ENCODE results near the gene RASA3.
"Not testable (repeated sequence)": the region's sequence is repeated elsewhere in the genome, so short reads cannot be mapped to it uniquely, and the experiment has no call there.

RASA3 gene

DNA sequence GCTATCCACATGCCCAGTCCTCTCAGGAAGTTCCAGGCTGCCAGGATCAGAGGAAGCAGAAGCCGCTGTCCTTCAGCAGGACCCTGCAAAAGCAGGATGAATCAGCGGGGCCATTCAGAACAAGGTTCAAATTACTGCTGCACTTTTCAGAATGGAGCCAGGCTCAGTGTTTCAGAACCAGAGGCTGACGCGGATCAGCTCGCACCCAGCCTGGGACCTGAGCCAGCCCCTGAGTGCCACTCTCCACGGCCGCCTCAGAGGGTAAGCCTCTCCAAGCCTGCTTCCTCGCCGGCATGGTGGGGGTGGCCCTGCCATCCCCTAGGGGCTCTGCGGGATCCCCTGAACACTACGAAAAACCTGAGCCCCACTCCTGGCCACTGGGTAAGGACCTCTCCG lies 24.7 kb downstream of the RASA3 start:
- Histone ChIP-seq H3K9me3 (ENCODE audit: control insufficient read depth, low read length) (no peaks in the 10 kb centered on the region), H3K27me3 (ENCODE audit: control insufficient read depth, insufficient read depth, low read length, poor library complexity, severe bottlenecking) (no peaks in the 10 kb centered on the region), H3K4me1 (ENCODE audit: control insufficient read depth, insufficient read depth, low read length) (peaks cover 27% of the 10 kb centered on the region), H3K27ac (ENCODE audit: insufficient read depth, low read depth, low read length, poor library complexity, severe bottlenecking) (no peak overlapping the region), H3K36me3 (ENCODE audit: control insufficient read depth, insufficient read depth, low read length) (no peaks in the 10 kb centered on the region), H3K4me3 (ENCODE audit: insufficient read depth, low read depth, low read length) (no peak overlapping the region)
- 91 to 93% methylated on average over 12 of the region's 12 CpGs for WGBS, 2 experiments

DNA sequence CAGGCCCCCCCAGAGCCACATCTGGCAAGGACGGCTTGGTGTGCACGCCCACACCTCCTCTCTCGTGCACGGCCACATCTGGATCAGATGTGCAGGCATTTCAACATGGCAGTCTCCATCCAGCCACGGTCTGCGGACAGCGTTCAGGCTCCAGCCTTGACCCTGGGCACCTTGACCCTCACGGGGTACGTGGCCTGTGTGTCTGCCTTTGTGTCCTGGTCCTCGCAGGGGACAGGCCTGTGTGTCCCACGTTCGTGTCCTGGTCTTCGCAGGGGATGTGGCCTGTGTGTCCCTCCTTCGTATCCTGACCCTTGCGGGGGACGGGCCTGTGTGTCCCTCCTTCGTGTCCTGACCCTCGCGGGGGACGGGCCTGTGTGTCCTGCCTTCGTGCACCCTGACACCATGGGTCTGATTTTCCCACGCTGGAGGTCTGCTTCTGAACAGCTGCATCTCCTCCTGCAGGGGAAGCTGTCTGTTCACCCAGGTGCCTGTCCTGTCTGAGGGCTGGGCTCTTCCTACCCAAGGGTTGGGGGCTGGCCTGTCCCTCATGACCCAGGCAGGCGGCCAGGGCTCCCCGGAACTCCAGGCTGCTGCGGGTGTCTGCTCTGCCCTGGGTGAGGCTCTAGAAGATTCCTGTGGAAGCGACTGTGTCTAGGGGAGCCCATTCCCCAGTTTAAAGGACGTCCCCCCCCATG lies 25.3 kb downstream of the RASA3 start:
- WGBS, 2 experiments, result 94% methylated on average over 27 of the region's 27 CpGs
- H3K4me1 ChIP-seq (ENCODE audit: control insufficient read depth, insufficient read depth, low read length), result peaks cover 22% of the 10 kb centered on the region

DNA sequence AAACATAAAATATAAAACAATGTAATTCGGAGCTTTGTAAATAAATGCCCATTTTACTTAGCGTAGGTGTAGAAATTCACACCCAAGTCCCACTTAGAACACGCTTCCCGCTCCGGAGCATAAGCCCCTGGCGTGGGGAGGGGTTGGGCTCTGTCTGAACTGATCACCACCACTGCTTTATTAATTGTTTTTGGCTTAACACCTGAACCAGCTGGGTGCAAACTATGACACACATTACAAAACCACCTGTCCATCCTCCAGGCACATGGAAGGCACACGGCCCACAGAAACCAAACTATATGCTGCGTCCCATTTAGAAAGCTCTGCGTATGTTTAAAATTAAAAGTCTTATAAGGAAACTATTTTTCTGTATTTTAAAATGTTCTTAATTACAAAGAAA lies 25.9 kb downstream of the RASA3 start:
- 95 to 98% methylated on average over 7 of the region's 9 CpGs for WGBS, 2 experiments
- Histone ChIP-seq H3K9me3 (ENCODE audit: control insufficient read depth, low read length) (no peaks in the 10 kb centered on the region), H3K4me1 (ENCODE audit: control insufficient read depth, insufficient read depth, low read length) (peaks cover 17% of the 10 kb centered on the region), H3K36me3 (ENCODE audit: control insufficient read depth, insufficient read depth, low read length) (no peaks in the 10 kb centered on the region), H3K27me3 (ENCODE audit: control insufficient read depth, insufficient read depth, low read length, poor library complexity, severe bottlenecking) (no peaks in the 10 kb centered on the region), H3K4me3 (ENCODE audit: insufficient read depth, low read depth, low read length) (no peak overlapping the region), H3K27ac (ENCODE audit: insufficient read depth, low read depth, low read length, poor library complexity, severe bottlenecking) (no peak overlapping the region)

More for the DNA sequence above, 25.3 kb downstream of the RASA3 start:
- Histone ChIP-seq H3K4me3 (ENCODE audit: insufficient read depth, low read depth, low read length) (no peak overlapping the region), H3K27ac (ENCODE audit: insufficient read depth, low read depth, low read length, poor library complexity, severe bottlenecking) (no peak overlapping the region), H3K27me3 (ENCODE audit: control insufficient read depth, insufficient read depth, low read length, poor library complexity, severe bottlenecking) (no peaks in the 10 kb centered on the region), H3K9me3 (ENCODE audit: control insufficient read depth, low read length) (no peaks in the 10 kb centered on the region), H3K36me3 (ENCODE audit: control insufficient read depth, insufficient read depth, low read length) (no peaks in the 10 kb centered on the region)

DNA sequence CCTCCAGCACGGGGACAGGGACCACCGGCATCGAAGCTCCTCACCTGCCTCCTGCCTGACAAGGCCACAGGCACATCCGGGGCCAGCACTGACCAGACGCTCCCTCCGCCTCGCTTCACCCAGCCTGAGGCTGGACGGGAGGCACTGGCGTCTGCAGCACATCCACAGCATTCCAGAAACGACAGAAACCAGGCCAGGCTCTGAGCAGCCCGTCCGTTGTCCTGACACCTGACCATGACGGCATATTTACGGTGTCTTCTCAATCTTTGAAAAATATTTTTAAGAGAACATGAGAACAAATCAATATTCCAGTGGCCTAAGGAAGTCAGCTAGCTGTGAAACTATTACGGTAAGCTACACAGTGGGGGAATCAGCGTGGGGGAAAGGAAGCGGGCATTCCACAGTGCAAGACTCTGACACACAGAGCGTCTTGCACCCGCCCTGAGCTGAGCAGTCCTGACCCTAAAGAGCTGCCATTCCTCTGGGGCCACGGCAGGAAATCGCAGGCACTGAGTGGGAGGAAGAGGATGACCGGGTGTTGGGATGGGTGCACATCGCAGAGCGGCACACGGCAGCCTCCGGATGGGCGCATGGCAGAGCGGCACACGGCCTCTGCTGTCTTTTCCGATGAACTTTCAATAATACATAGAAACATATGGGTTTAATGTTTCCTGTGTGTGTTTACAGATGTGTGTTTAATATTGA lies 26.8 kb downstream of the RASA3 start:
- H3K4me1 ChIP-seq (ENCODE audit: control insufficient read depth, insufficient read depth, low read length), result peaks cover 22% of the 10 kb centered on the region
- H3K27me3 ChIP-seq (ENCODE audit: control insufficient read depth, insufficient read depth, low read length, poor library complexity, severe bottlenecking), result no peaks in the 10 kb centered on the region
- no peaks in the 10 kb centered on the region for H3K36me3 ChIP-seq (ENCODE audit: control insufficient read depth, insufficient read depth, low read length)
- WGBS, 2 experiments, result 93% methylated on average over 30 of the region's 30 CpGs
- no peaks in the 10 kb centered on the region for H3K9me3 ChIP-seq (ENCODE audit: control insufficient read depth, low read length)
- H3K4me3 ChIP-seq (ENCODE audit: insufficient read depth, low read depth, low read length), result no peak overlapping the region
- no peak overlapping the region for H3K27ac ChIP-seq (ENCODE audit: insufficient read depth, low read depth, low read length, poor library complexity, severe bottlenecking)

GRCh38 chr13:114104655-114105520 lies 27.5 kb downstream of the RASA3 start:
- no peaks in the 10 kb centered on the region for H3K9me3 ChIP-seq (ENCODE audit: control insufficient read depth, low read length)
- 92% methylated on average over 24 of the region's 24 CpGs for WGBS, 2 experiments
- no peaks in the 10 kb centered on the region for H3K36me3 ChIP-seq (ENCODE audit: control insufficient read depth, insufficient read depth, low read length)
- no peak overlapping the region for H3K4me3 ChIP-seq (ENCODE audit: insufficient read depth, low read depth, low read length)
- no peaks in the 10 kb centered on the region for H3K27me3 ChIP-seq (ENCODE audit: control insufficient read depth, insufficient read depth, low read length, poor library complexity, severe bottlenecking)
- H3K4me1 ChIP-seq (ENCODE audit: control insufficient read depth, insufficient read depth, low read length), result peaks cover 14% of the 10 kb centered on the region
- H3K27ac ChIP-seq (ENCODE audit: insufficient read depth, low read depth, low read length, poor library complexity, severe bottlenecking), result no peak overlapping the region

- Histone ChIP-seq H3K4me3 (ENCODE audit: insufficient read depth, low read depth, low read length) (no peak overlapping the region), H3K9me3 (ENCODE audit: control insufficient read depth, low read length) (no peaks in the 10 kb centered on the region), H3K36me3 (ENCODE audit: control insufficient read depth, insufficient read depth, low read length) (no peaks in the 10 kb centered on the region), H3K27ac (ENCODE audit: insufficient read depth, low read depth, low read length, poor library complexity, severe bottlenecking) (no peak overlapping the region), H3K4me1 (ENCODE audit: control insufficient read depth, insufficient read depth, low read length) (peaks cover 6% of the 10 kb centered on the region), H3K27me3 (ENCODE audit: control insufficient read depth, insufficient read depth, low read length, poor library complexity, severe bottlenecking) (no peaks in the 10 kb centered on the region)
- WGBS, 2 experiments, result 93 to 95% methylated on average over 60 of the region's 62 CpGs
Observed at GRCh38 chr13:114103801-114104654, 28.4 kb downstream of the RASA3 start.

GRCh38 chr13:114103289-114103621 lies 29.2 kb downstream of the RASA3 start:
- 94 to 97% methylated on average over 11 to 14 of the region's 20 CpGs for WGBS, 2 experiments
- H3K9me3 ChIP-seq (ENCODE audit: control insufficient read depth, low read length); H3K4me3 ChIP-seq (ENCODE audit: insufficient read depth, low read depth, low read length); H3K36me3 ChIP-seq (ENCODE audit: control insufficient read depth, insufficient read depth, low read length); H3K27me3 ChIP-seq (ENCODE audit: control insufficient read depth, insufficient read depth, low read length, poor library complexity, severe bottlenecking); H3K4me1 ChIP-seq (ENCODE audit: control insufficient read depth, insufficient read depth, low read length); H3K27ac ChIP-seq (ENCODE audit: insufficient read depth, low read depth, low read length, poor library complexity, severe bottlenecking): not testable (repeated sequence)

- Histone ChIP-seq H3K4me3 (ENCODE audit: insufficient read depth, low read depth, low read length) (no peak overlapping the region), H3K36me3 (ENCODE audit: control insufficient read depth, insufficient read depth, low read length) (no peaks in the 10 kb centered on the region), H3K9me3 (ENCODE audit: control insufficient read depth, low read length) (no peaks in the 10 kb centered on the region), H3K27me3 (ENCODE audit: control insufficient read depth, insufficient read depth, low read length, poor library complexity, severe bottlenecking) (no peaks in the 10 kb centered on the region), H3K27ac (ENCODE audit: insufficient read depth, low read depth, low read length, poor library complexity, severe bottlenecking) (no peak overlapping the region), H3K4me1 (ENCODE audit: control insufficient read depth, insufficient read depth, low read length) (peaks cover 15% of the 10 kb centered on the region)
- 90 to 91% methylated on average over 29 of the region's 29 CpGs for WGBS, 2 experiments
Observed at GRCh38 chr13:114102521-114103288, 29.7 kb downstream of the RASA3 start.

DNA sequence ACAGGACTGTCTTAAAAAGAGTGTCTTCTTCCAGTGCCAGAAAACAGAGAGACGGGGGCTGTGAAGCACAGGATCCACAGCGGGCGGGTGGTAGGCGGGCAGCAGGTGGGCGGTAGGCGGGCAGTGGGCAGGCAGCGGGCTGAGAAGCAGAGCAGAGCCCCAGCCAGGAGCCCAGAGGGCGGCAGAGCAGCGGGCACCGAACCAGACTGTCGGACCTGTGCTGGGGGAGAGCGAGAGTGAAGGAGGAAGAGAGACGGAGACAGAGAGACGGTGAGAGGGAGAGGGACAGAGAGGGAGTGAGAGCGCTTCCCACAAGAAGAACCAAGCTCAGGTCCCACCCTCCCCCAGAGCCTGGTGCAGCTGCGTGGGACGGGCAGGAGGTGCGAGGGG lies 30.3 kb downstream of the RASA3 start:
- H3K4me3 ChIP-seq (ENCODE audit: insufficient read depth, low read depth, low read length), result no peak overlapping the region
- 87 to 90% methylated on average over 18 of the region's 18 CpGs for WGBS, 2 experiments
- H3K36me3 ChIP-seq (ENCODE audit: control insufficient read depth, insufficient read depth, low read length), result no peaks in the 10 kb centered on the region
- peaks cover 20% of the 10 kb centered on the region for H3K4me1 ChIP-seq (ENCODE audit: control insufficient read depth, insufficient read depth, low read length)
- no peaks in the 10 kb centered on the region for H3K27me3 ChIP-seq (ENCODE audit: control insufficient read depth, insufficient read depth, low read length, poor library complexity, severe bottlenecking)
- no peak overlapping the region for H3K27ac ChIP-seq (ENCODE audit: insufficient read depth, low read depth, low read length, poor library complexity, severe bottlenecking)
- no peaks in the 10 kb centered on the region for H3K9me3 ChIP-seq (ENCODE audit: control insufficient read depth, low read length)
